ENCODE measurements around the gene SMIM10L1. TPM values are rescaled to one million over a fixed set of nuclear protein-coding genes. Genes with fewer than 3 reads are reported as not detected.

The SMIM10L1 gene
- total RNA-seq, 4 donors from 2014 or later = 12.3 to 19.1 (median 13.5) TPM

DNA sequence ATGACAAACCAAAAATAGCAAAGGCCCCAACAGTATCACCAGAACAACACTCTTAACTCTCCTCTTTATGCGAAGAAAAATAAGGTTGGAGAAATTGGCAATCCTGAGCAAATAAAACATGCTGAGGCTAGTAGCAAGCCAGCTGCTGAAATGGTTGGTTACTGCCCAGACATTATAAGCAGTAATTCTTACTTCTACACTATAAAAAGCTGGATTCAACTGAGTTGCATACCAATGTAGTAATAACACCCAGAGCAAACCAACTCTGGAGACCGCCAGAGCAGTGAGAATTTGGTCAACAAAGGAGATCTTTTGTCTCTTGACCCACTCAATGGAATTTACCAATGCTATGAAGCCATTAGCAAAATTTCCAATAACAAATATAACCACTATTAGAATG lies 37.2 kb upstream of the SMIM10L1 start:
- TF ChIP-seq, protein P1, sequence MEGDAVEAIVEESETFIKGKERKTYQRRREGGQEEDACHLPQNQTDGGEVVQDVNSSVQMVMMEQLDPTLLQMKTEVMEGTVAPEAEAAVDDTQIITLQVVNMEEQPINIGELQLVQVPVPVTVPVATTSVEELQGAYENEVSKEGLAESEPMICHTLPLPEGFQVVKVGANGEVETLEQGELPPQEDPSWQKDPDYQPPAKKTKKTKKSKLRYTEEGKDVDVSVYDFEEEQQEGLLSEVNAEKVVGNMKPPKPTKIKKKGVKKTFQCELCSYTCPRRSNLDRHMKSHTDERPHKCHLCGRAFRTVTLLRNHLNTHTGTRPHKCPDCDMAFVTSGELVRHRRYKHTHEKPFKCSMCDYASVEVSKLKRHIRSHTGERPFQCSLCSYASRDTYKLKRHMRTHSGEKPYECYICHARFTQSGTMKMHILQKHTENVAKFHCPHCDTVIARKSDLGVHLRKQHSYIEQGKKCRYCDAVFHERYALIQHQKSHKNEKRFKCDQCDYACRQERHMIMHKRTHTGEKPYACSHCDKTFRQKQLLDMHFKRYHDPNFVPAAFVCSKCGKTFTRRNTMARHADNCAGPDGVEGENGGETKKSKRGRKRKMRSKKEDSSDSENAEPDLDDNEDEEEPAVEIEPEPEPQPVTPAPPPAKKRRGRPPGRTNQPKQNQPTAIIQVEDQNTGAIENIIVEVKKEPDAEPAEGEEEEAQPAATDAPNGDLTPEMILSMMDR (IDR thresholded peaks at IDR 0.05) = no peak
- no peak for TF ChIP-seq POLR2AphosphoS5 (IDR thresholded peaks at IDR 0.05)
- TF ChIP-seq EP300 (IDR thresholded peaks at IDR 0.05) = no peak
- no peak for TF ChIP-seq POLR2A (IDR thresholded peaks at IDR 0.05; ENCODE audit: low read depth)
- 94% methylated on average over 2 of the region's 2 CpGs for WGBS
- intact Hi-C loops (cut with DNase I) = no loop called here
- Histone ChIP-seq H3K4me3 (no peak overlapping the region), H3K27ac (replicated peaks in 1 of 4) (no peak overlapping the region), H3K27me3 (no peaks in the 10 kb centered on the region), H3K36me3 (no peaks in the 10 kb centered on the region), H3K9me3 (no peaks in the 10 kb centered on the region), H3K4me1 (peaks cover 0 to 13% (median 4%) of the 10 kb centered on the region in 4 donors)
- DNase-seq (ENCODE audit: extremely low spot score) = no peak

DNA sequence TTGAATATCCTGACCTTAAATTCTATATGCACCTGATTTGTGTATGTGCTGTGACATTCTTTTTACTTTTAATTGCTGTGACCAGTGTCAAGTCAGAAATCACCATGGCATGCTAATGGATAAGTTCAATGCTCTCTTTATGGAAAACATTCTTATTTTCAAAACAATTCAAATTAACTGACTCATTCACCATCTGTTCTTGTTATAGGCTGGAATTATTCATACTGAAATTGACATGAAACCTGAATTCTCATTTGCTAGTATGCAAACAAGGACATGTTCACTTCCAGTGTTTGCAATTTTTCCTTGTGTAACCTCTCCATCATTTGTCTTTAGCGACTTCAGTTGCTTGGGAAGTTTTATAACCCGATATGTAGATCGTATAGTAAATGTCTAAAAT lies 36.7 kb upstream of the SMIM10L1 start, which contains the start of gene TAS2R30:
Gene TAS2R30 (minus strand): TSS at position 340 of the 400 bp plus-strand sequence. CDS start 400 bp downstream, outside the sequence.
- H3K27ac ChIP-seq (replicated peaks in 1 of 4) = no peak within 1 kb of the TSS
- WGBS = 94% methylated on average over 3 of the region's 3 CpGs
- intact Hi-C loops (cut with DNase I) = no loop called here

DNA sequence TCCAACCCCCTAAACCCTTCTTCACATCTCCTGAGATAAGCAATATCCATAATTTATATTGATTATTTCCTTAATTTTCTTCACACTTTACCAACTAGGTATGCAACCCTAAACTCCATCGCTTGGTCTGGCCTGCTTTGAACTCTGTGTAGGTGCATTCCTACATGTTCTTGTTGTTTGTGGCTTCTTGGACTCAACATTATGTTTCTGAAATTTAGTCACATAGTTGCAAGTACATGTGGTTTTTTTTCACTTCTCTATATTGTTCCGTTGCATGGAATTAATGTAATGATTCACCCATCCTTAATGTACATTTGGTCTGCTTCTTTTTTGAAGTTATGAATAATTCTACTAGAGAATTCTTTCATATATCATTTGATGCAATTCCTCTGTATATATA lies 34.9 kb upstream of the SMIM10L1 start:
- peaks cover 0 to 8% (median 3%) of the 10 kb centered on the region in 4 donors for H3K4me1 ChIP-seq
- H3K27ac ChIP-seq (replicated peaks in 1 of 4) = no peak overlapping the region
- WGBS = 87% methylated on average over 2 of the region's 2 CpGs
- H3K9me3 ChIP-seq = no peaks in the 10 kb centered on the region
- no peak for DNase-seq (ENCODE audit: extremely low spot score)
- no peaks in the 10 kb centered on the region for H3K36me3 ChIP-seq
- TF ChIP-seq POLR2A (IDR thresholded peaks at IDR 0.05; ENCODE audit: low read depth) (no peak), EP300 (IDR thresholded peaks at IDR 0.05) (no peak), POLR2AphosphoS5 (IDR thresholded peaks at IDR 0.05) (no peak)
- TF ChIP-seq, protein P1 (IDR thresholded peaks at IDR 0.05) = no peak
- no peak overlapping the region for H3K4me3 ChIP-seq
- intact Hi-C loops (cut with DNase I) = no loop called here
- H3K27me3 ChIP-seq = no peaks in the 10 kb centered on the region

More for the DNA sequence above, 36.7 kb upstream of the SMIM10L1 start, which contains the start of gene TAS2R30:
- H3K27me3 ChIP-seq = no peaks in the 10 kb centered on the region
- H3K9me3 ChIP-seq = no peaks in the 10 kb centered on the region
- H3K36me3 ChIP-seq = no peaks in the 10 kb centered on the region
- H3K4me1 ChIP-seq = peaks cover 0 to 13% (median 4%) of the 10 kb centered on the region in 4 donors
- H3K4me3 ChIP-seq = no peak within 1 kb of the TSS
- TF ChIP-seq EP300 (IDR thresholded peaks at IDR 0.05) = no peak
- DNase-seq (ENCODE audit: extremely low spot score) = no peak

DNA sequence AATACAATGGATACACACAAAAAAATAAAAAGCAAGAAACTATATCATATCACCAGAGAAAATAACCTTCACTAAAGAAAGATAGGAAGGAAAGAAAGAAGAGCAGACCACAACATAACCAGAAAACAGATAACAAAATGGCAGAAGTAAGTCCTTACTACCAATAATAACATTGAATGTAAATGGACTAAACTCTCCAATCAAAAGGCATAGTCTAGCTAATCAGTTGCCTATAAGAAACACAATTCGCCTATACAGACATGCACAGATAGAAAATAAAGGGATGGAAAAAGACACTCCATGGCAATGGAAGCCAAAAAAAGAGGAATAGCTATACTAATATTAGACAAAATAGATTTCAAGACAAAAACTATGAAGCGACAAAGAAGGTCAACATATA lies 27.6 kb upstream of the SMIM10L1 start:
- intact Hi-C loops (cut with DNase I) = no loop called here
- Histone ChIP-seq H3K4me3 (no peak overlapping the region), H3K36me3 (peaks cover 0 to 4% (median 2%) of the 10 kb centered on the region in 4 donors), H3K4me1 (no peaks in the 10 kb centered on the region), H3K27ac (replicated peaks in 1 of 4) (no peak overlapping the region), H3K27me3 (no peaks in the 10 kb centered on the region), H3K9me3 (peaks cover 0 to 17% (median 9%) of the 10 kb centered on the region in 4 donors)
- TF ChIP-seq POLR2AphosphoS5 (IDR thresholded peaks at IDR 0.05) (no peak), POLR2A (IDR thresholded peaks at IDR 0.05; ENCODE audit: low read depth) (no peak), EP300 (IDR thresholded peaks at IDR 0.05) (no peak)
- TF ChIP-seq, protein P1 (IDR thresholded peaks at IDR 0.05) = no peak
- 98% methylated on average over 2 of the region's 2 CpGs for WGBS
- DNase-seq (ENCODE audit: extremely low spot score) = no peak

DNA sequence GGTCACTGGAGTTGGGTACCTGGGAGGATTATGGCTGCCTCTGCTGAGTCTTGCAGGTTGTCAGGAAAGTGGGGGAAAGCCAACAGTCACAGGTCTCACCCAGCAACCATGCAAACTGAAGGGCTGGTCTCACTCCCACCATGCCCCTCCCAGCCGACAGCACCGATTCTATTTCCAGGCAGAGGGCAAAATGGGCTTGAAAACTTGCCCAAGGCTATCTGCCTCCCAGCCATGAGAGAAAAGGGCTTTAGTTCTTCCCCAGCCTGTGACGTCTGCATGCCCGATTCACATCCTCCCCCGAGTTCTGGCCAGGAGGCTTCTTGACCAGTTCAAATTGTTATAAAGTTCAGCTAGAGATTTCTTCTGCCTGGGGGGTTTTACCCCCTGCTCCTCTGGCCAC lies 26.7 kb upstream of the SMIM10L1 start:
- no peaks in the 10 kb centered on the region for H3K27me3 ChIP-seq
- no peak for TF ChIP-seq EP300 (IDR thresholded peaks at IDR 0.05)
- TF ChIP-seq POLR2AphosphoS5 (IDR thresholded peaks at IDR 0.05) = no peak
- no peak for TF ChIP-seq POLR2A (IDR thresholded peaks at IDR 0.05; ENCODE audit: low read depth)
- TF ChIP-seq, protein P1 (IDR thresholded peaks at IDR 0.05) = no peak
- no peak overlapping the region for H3K4me3 ChIP-seq
- peaks cover 0 to 4% (median 2%) of the 10 kb centered on the region in 4 donors for H3K36me3 ChIP-seq
- H3K4me1 ChIP-seq = no peaks in the 10 kb centered on the region
- H3K9me3 ChIP-seq = peaks cover 0 to 17% (median 9%) of the 10 kb centered on the region in 4 donors
- 100% methylated on average over 5 of the region's 5 CpGs for WGBS
- DNase-seq (ENCODE audit: extremely low spot score) = no peak
- intact Hi-C loops (cut with DNase I) = no loop called here
- no peak overlapping the region for H3K27ac ChIP-seq (replicated peaks in 1 of 4)

Data from esophagus muscularis mucosa (tissue), 4 donors.